Mesothelial cell of epicardium (in vitro differentiated cells): ENCODE measurements around the gene ARHGDIA. TPM values are rescaled to one million over a fixed set of nuclear protein-coding genes. Genes with fewer than 3 reads are reported as not detected.
A peak's percentile ranks its signal among the peaks of the same experiment; 100 is the strongest.

ENCODE experiments used
- DNase-seq, 2 experiments: peaks; one replicate each; pipeline ENCODE4 v3.0.0; 2021; ENCODE audit warnings: low spot score in 2 of 2; ENCODE audit not compliant: unreplicated experiment in 2 of 2
- H3K27ac Mint-ChIP-seq: 2 replicates; pipeline ENCODE4 v1.8.0; 2021; ENCODE audit warnings: mixed read lengths
- H3K27me3 Mint-ChIP-seq: 2 replicates; pipeline ENCODE4 v1.8.0; 2021; ENCODE audit warnings: low read depth, mixed read lengths
- H3K36me3 Mint-ChIP-seq: 2 replicates; pipeline ENCODE4 v1.8.0; 2021; ENCODE audit warnings: mixed read lengths
- H3K4me1 Mint-ChIP-seq: 2 replicates; pipeline ENCODE4 v1.8.0; 2021; ENCODE audit warnings: mixed read lengths
- H3K4me3 Mint-ChIP-seq: 2 replicates; pipeline ENCODE4 v1.8.0; 2021; ENCODE audit warnings: mild to moderate bottlenecking, moderate library complexity, mixed read lengths
- H3K9me3 Mint-ChIP-seq: 2 replicates; pipeline ENCODE4 v1.8.0; 2021; ENCODE audit warnings: mixed read lengths
- CTCF ChIP-seq: fragments of 200-600 bp; sonication (generic); IDR thresholded peaks from one replicate; pipeline ENCODE4 v1.5.0; 2021; ENCODE audit warnings: antibody characterized with exemption; ENCODE audit not compliant: unreplicated experiment
- total RNA-seq: library from RNA; stranded (reverse); gene quantifications from 3 replicates; pipeline ENCODE4 v1.2.1, GENCODE V29; 2021

Gene ARHGDIA
- total RNA-seq, 1 donor from 2014 or later, result 258 TPM

GRCh38 chr17:81891303-81891552, 20.1 kb upstream of the ARHGDIA start:
- Mint-ChIP-seq H3K9me3 (no peaks in the 10 kb centered on the region), H3K36me3 (peaks cover 16% of the 10 kb centered on the region), H3K4me3 (peak overlapping the region; percentile 94), H3K27ac (peak overlapping the region; percentile 99), H3K4me1 (peaks cover 11% of the 10 kb centered on the region), H3K27me3 (no peaks in the 10 kb centered on the region)
- TF ChIP-seq CTCF, result no peak
- DNase-seq, result no peak

DNA sequence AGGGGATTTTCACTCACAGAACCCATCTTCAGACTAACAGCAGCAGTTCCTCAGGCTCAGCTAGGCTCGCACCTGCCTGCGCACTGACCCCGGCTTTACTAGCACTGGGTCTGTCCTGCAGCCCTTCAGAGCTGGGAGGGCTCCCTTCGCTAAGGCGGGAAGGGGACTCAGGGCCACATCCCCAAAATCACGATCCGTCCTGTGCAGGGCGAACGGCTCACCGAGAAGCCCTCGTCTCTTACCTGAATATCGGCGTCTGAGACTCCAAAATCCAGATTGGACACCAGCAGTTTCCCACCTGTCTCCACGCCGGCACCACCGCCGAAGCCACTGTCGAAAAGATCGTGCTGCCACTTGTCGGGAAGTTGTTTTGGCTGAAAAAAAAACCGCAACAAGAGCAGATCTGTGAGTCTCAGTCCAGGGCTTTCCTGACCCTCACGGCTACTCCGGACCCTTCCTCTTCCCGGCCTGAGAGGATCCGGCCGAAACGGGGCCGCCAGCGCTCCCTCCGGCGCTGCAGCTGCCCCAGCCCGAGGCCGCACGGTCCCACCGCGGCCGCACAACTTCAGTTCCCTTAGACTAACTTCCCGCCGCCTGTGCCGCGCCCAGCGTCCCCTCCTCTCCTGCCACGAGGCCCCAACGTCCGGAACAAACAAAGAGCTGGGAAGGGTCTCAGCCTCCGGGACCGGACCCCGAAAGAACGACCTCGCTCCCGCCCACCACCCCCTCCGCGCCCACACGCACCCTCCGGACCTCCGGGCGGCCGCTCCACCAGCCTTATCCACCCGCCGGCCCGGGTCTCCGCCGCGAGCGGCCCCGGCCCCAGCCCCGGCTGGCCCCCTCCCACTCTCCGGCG, 19.5 kb upstream of the ARHGDIA start:
- Mint-ChIP-seq H3K27ac (peak overlapping the region; percentile 93), H3K4me3 (peak overlapping the region; percentile 78), H3K36me3 (peaks cover 17% of the 10 kb centered on the region), H3K27me3 (no peaks in the 10 kb centered on the region), H3K4me1 (peaks cover 11% of the 10 kb centered on the region), H3K9me3 (no peaks in the 10 kb centered on the region)
- TF ChIP-seq CTCF, result no peak
- DNase-seq, result peak in 1 of 2 experiments; percentile 20

GRCh38 chr17:81889602-81890001, 18.5 kb upstream of the ARHGDIA start:
- Mint-ChIP-seq H3K27ac (peak overlapping the region; percentile 47), H3K36me3 (peaks cover 23% of the 10 kb centered on the region), H3K9me3 (no peaks in the 10 kb centered on the region), H3K4me1 (peaks cover 11% of the 10 kb centered on the region), H3K4me3 (peak overlapping the region; percentile 78), H3K27me3 (no peaks in the 10 kb centered on the region)
- no peak for TF ChIP-seq CTCF
- no peak for DNase-seq

DNA sequence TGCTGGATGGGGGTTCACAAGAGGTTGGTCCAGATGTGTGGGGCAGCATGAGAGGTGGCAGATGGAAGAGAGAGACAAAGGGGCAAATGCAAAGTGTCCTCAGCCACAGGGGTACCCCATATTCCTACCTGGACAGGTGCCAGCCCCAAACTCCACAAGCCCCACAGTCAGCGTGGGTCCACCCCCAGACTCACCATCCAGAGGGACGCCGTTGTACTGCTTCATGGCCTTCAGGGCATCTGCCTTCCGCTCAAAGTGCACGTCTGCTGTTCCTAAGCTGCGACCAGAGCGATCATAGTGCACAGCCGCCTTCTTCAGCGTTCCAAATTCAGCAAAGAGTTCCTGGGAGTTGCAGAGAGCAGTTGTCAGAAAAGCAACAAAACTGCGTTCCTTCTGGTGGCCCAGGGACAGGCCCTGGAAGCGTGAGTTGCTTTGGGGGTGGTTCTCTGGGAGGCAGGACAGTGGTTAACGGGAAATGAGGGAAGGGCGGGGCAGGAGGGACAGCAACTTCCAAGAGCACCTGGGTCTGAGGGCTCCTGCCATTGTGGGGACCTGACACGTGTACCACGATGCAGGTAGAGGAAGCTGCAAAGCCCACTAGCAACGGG, 18.0 kb upstream of the ARHGDIA start:
- Mint-ChIP-seq H3K9me3 (no peaks in the 10 kb centered on the region), H3K4me3 (peak overlapping the region; percentile 56), H3K36me3 (peaks cover 28% of the 10 kb centered on the region), H3K27me3 (no peaks in the 10 kb centered on the region), H3K27ac (peak overlapping the region; percentile 47), H3K4me1 (peaks cover 11% of the 10 kb centered on the region)
- TF ChIP-seq CTCF, result no peak
- no peak for DNase-seq

DNA sequence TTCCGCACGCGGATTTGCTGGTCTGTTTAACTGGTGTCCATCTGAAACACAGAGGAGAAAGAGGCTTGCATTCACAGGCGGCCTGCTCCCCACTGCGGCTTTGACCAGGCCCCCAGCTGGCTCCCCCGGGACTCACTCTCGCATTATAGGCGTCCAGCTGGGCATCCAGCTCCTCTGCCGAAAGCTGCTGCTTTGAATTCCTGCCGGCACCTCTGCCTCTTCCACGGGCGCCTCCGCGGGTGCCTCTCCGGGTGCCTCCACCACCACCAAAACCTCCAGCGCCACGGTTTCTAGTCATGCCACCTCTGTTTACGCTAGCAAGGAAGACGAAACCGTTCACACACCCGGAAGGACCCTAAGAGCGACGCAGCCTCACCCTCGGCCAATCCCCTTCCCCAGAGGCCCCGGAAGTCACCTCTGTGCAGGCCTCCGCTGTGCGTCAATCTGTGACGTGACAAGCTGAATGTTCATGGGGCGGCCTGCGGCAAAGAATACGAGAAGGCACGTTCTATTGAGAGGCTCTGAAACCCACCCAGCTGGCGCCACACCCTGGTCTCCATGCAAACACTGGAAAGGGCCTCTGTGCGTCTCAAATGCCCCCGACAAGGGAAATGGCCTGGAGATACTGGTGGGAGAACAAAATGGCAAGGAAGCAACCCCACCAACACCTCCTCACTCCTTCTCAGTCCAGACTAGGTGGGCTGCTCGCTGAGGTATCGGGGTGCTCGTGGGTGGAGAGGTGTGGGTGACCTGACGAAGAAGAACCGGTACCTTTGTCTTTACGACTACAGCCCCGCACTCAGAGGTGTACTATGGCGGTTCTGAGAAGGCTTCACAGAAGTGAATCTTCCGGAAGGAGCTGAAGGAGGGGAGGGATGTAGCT, 17.2 kb upstream of the ARHGDIA start:
- Mint-ChIP-seq H3K36me3 (peaks cover 30% of the 10 kb centered on the region), H3K4me3 (peak overlapping the region; percentile 56), H3K4me1 (peaks cover 11% of the 10 kb centered on the region), H3K27me3 (no peaks in the 10 kb centered on the region), H3K9me3 (no peaks in the 10 kb centered on the region), H3K27ac (no peak overlapping the region)
- TF ChIP-seq CTCF, result no peak
- DNase-seq, result peak in 1 of 2 experiments; percentile 18
